ENCODE results near the gene THSD7A.
"Not testable (repeated sequence)": the region's sequence is repeated elsewhere in the genome, so short reads cannot be mapped to it uniquely, and the experiment has no call there.

The THSD7A gene

DNA sequence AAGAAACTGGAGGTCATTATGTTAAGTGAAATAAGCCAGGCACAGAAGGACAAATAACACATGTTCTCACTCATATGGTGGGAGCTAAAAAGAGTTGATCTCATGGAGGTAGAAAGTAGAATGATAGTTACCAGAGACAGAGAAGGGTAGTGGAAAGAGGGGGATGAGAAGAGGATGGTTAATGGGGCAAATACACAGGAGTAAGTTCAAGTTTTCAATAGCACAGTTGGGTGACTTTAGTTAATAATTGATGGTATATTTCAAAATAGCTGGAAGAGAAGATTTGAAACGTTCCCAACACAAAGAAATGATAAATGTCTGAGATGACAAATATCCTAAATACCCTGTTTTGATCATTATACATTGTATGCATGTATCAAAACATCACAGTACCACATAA lies 261.8 kb downstream of the THSD7A start:
- DNase-seq, result no peak

DNA sequence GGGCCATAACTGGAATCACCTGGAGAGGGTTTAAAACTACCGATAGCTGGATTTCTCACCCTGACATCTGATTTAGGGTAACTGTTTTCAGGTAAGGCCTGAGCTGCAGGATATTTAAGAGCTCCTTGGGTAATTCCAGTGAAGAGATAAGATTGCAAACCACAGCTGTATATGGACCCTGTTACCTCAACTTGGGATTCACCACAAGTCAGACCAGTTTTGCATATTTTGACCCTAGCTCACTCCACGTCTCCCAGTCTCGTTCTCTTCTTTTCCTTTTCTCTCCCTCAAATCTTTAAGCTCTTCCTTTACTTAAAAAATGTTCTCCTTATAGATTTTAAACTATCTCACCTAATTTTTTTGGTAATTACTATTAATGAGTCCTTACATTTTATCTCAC lies 264.4 kb downstream of the THSD7A start:
- no peak for DNase-seq

DNA sequence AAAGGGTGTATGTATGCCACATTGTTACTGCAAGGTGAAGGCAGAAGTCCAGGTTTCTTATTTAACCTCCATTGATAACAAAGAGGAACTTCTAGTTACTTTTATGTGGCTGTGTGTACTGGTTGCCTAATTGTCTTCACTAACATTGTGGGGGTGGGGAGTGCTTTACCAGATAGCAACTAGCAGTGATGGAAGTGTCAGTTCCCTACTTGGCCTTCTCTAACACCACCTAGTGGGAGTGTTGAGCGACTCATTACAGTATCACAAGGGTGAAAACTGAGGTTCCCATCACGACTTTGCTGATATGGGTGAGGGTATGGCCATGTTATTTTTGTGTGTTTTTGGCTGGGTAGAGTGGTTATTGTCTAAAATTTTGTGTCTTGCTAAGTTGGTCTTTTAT lies 274.4 kb downstream of the THSD7A start:
- DNase-seq, result peak; percentile 86

DNA sequence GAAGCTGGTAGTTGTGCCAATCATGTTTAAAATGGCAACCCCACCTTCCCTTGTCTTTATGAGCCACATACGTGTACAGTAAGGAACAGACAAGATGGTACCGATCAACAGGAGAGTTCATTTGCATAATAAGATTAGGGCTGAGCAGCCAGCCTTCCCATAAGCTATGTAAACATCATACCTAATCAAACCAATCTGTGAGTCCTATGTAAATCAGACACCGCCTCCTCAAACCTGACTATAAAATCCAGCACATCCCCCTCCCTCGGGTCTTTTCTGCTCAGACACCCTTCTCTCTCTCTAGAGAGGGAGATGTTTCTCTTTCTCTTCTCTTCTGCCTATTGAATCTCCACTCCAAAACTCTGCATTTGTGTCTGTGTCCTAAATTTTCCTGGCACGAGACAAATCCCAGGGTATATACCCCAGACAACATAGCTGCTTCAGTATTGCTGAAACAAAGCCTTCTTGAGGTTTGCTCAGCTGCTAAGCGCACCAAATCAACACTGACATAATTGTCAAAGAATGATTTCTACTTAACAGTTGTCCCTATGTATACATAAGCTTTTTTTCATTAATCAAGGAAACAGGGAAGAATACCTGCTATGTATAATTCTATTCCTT lies 279.2 kb downstream of the THSD7A start:
- peak; percentile 85 for DNase-seq

DNA sequence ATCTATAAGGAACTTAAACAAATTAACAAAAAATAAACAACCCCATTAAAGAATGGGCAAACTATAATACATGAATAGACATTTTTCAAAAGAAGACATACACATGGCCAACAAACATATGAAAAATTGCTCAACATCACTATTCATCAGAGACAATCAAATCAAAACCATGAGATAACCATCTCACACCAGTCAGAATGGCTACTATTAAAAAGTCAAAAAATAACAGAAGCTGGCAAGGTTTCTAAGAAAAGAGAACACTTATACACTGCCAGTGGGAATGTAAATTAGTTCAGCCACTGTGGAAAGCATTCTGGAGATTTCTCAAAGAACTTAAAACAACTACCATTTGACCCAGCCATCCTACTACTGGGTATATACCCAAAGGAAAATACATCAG lies 280.5 kb downstream of the THSD7A start:
- DNase-seq, result no peak

DNA sequence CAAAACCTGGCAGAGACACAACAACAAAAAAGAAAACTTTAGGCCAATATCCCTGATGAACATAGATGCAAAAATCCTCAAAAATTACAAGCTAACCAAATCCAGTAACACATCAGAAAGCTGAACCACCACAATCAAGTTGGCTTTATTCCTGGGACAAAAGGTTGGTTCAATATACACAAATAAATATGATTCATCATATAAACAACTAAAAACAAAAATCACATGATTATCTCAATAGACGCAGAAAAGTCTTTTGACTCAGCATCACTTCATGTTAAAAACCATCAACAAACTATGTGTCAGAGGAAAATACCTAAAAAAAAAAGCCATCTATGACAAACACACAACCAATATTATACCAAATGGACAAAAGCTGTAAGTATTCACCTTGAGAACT lies 283.5 kb downstream of the THSD7A start:
- peak; percentile 53 for DNase-seq

DNA sequence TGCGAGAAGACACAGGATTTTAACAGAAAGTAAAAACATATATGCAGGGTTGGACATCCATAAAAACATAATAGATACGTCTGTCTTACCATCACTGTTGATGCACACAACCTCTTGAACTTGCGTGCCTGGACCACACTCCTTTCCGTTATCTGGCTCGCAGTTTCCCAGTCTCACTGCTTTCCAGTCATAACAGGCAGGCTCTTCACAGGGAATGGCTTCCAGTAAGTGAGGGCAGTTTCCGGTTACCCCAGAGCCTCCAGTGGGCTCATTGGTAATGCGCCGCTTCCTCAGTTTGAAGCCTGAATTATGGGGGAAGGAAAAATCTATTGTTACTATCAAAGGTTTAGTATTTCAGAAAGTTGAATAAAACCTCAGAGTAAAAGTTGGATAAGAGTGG lies 290.7 kb downstream of the THSD7A start:
- DNase-seq, result no peak

DNA sequence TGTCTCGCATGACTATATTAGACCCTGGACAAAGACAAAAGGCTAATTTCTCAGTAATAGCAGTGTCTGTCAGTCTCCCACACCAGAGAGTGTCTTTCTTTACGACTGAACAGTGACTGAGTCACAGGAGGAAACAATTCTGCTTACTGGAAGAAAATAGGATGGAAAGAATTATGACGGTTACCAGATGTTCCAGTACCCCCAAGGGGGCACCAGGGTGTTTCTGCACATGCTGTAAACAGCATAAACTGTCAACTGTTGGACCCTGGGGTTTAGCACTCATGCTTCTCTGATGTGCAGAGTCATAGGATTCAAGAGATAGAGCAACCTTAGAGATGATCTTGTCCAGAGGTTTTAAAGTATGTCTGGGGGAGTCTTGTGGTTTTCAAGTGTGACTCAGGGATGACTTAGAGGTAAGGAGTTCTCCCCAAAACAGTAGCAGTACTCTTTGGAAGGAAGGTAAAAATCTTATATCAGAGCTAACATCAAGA lies 291.7 kb downstream of the THSD7A start:
- no peak for DNase-seq

DNA sequence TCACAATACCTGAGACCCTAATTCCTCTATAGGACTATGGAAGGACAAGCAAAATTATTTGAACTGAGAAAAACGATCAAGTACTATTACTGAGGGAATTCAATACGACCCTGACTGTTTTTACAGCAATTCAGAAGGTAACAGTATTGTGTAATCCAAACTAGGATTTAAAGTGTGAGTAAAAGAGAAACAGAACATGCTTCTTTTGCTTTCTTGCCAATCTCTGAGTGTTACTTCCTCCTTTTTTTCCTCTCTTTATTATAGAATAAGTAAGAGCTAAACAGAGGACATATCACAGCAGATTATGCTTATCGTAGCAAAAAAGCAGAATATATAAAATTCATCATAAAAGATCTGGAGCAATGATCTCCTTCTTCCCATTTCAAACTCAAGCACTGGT lies 292.1 kb downstream of the THSD7A start:
- no peak for DNase-seq

DNA sequence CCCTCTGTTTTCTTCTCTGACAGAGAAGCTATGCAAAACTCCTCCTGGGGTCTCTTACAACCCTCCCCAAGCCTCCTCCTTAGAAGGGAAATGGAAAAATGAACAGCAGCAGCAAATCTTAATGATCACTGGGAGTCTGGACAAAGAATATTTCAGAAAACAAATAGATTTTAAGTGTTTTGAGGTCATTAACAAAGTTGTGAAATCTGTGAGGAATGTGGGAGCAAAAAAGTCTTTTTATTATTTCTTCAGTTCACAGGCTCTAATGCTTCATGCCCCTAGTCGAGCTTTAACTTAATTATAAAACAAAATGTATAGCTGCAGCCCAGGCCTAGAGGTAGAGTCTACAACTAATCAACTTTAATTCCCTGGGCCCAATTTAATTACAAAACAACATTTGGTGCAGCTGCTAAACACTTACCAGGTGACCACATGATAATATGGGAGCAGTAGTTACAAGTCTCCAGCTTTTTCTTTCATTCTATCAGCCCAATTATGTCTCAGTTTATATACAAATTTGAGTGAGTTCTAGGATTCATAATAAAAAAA lies 293.2 kb downstream of the THSD7A start:
- no peak for DNase-seq

DNA sequence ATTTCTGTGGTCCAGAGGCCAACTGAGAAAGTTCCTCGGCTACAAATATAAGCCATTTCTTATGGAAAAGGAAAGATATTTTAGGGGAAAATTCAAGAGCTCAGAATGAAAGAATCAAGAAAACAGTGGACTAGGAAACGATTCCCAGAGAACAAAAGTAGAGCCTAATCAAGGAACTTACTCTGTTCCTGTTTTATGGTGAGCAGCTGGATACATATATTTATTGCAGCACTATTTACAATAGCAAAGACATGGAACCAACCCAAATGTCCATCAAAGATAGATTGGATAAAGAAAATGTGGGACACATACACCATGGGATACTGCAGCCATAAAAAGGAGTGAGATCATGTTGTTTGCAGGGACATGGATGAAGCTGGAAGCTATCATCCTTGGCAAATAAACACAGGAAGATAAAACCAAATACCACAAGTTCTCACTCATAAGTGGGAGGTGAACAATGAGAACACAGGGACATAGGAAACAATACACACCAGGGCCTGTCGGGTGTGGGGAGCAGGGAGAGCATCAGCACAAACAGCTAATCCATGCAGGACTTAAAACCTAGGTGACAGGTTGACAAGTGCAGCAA lies 298.7 kb downstream of the THSD7A start:
- peak; percentile 70 for DNase-seq

DNA sequence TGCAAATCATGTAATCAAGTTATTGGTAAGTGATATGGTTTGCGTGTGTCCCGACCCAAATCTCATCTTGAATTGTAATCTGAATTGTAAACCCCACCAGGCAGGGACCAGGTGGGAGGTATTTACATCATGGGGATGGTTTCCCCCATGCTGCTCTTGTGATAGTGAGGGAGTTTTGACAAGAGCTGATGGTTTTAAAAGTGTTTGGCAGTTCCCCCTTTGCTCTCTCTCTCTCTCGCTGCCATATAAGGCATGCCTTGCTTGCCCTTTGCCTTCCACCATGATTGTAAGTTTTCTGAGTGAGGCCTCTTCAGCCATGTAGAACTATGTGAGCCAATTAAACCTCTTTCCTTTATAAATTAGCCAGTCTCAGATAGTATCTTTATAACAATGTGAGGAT lies 302.6 kb downstream of the THSD7A start:
- DNase-seq, result no peak

DNA sequence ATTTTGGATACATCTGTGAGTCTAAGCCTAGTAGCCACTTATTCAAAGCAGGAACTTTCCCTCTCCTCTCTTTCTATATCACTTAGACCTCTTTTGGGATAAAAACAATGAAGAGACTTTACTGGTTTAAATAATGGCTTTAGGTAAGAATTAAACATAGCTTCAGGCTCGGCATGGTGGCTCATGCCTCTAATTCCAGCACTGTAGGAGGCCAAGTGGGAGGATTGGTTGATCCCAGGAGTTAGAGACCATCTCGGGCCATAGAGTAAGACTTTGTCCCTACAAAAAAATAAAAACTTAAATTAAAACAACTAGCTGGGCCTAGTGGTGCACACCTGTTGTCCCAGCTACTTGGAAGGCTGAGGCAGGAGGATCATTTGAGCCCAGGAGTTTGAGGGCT lies 304.3 kb downstream of the THSD7A start:
- no peak for DNase-seq

DNA sequence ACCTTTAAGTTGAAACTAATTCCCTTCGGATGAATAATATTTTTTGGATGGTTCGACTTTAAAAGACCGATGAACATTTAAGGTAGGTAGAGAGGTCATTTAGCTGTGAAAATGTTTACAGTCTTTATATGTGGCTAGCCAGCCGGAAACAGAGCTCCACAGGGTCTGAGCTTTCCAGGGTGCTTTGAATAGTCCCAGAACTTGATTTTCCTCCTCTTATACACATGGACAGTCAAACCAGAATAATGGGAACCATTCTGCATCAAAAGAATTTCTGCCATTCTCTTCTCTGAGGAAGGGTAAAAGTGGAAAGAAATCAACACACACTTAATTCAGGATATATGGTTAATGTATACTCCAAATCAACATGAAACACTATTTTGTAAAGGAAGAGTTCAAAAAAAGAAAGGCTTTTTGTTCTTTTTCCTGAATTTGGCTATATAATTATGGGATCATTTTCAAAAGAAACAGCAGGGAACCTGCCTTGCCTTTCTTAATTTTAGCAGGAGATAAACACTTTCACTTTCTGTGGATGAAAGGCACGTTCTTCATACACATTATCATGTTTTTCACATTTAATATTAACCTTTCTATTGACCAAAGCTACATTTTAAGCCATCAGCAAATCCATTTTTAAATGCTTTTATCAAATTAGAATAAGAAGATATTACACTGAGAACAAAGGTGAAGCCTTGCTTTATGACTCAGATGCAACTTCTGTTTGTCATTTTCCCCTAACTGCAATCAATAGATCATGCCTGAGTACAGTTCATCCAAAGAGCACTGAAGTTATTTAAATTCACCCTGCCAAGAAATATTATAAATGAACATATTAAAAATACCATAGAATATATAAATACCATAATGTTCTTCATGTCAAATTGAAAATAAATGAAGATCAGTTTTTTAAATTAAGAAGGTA lies 307.3 kb downstream of the THSD7A start:
- DNase-seq, result no peak

DNA sequence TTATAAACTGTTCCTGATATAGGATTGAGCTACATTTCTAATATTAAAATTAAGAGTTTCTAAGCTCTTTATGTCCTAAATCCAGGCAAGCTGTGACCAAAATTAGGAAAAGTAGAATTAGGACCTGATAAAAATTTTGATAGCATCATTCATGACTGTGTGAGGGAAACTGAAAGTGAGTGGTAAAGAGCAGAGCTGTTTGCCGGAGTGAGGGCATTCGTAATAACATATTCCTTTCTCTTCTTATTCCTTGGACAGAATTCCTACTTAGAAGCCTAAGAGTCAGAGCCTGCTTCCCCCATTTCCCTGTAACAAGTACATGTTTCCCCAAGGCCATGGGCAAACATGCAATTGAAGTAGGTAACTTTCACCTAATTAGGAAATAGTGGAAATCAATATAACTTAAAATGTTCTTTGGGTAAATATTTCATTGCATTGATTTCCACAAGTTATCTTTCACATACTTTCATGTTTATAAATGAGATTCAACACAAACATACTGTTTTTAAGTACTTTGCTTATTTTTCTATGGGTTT lies 310.0 kb downstream of the THSD7A start:
- not testable (repeated sequence) for DNase-seq

DNA sequence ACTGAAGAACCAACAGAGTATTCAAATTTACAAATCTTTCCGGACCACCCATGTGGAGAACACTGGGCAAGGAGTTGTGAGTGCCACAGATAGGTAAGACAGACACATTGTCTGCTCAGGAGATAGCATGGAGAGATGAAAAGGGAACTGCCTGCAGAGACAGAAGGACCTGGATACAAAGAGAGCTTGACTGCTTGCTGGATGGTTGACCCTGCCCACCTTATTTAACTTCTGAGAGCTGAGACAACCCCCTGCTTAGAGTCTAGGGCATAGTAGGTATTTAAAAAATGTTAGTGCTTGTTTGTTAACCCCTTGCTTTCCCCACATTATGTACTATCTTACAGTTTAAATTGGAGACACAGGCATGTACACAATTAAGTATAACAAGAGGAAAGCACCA lies 314.1 kb downstream of the THSD7A start:
- no peak for DNase-seq

DNA sequence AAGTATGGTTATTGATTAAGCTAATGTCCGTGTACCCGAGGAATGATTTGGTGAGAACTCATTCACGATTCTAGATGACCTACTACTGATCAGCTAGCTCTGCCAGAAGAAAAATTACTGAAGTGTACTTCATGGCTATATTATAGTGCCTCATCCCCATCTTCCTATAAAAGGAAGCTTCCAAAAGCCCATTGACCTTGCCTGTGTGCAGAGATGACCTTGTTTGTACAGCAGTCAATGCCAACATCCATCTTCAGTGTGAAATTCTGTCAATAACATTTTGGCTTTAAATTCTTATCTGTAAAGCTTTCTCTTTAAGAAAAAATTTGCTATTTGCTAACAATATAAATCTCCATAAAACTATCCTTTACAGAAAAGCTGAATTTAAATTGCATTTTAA lies 315.7 kb downstream of the THSD7A start:
- DNase-seq, result no peak

DNA sequence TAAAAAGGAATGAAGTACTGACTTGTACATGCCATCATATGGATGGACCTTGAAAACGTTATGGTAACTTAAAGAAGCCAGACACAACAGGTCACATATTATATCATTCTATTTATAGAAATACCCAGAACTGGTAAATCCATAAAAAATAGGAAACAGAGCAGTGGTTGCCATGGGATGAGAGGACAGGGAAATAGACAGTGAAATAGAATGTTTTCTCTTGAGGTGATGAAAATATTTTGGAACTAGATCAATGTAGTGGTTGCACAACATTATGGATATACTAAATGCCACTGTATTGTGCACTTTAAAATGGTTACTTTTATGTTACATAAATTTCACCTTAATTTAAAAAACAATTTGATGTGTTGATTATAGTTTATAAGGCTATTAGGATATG lies 318.5 kb downstream of the THSD7A start:
- DNase-seq, result no peak

DNA sequence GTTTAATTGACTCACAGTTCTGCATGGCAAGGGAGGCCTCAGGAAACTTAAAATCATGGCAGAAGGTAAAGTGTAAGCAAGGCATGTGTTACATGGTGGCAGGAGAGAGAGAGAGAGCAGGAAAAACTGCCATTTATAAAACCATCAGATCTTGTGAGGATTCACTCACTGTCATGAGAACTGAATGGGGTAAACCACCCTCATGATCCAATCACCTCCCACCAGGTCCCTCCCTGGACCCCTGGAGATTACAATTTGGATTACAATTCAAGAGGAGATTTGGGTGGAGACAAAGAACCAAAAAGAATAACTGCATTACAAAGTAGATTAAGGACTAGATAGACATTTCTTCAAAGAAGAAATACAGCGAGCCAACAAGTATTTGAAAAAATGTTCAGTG lies 324.1 kb downstream of the THSD7A start:
- DNase-seq, result no peak

DNA sequence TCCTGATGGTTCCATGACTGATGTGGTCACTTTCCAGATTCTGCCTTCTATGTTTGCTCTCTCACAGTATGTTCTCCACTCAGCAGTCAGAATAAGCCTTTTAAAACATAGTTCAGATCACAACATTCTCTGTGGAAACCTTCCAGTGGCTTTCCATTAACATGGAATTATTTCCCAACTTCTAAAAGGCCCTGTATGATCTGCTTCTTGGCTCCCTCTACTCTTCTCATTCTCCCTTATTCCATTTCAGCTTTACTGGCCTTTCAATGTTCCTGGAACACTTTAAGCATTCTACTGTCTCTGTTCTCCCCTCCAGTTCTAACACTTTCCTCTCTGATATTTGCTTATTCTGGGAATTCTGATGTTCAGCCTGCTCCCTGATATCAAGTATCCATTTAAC lies 325.6 kb downstream of the THSD7A start:
- DNase-seq, result no peak

DNA sequence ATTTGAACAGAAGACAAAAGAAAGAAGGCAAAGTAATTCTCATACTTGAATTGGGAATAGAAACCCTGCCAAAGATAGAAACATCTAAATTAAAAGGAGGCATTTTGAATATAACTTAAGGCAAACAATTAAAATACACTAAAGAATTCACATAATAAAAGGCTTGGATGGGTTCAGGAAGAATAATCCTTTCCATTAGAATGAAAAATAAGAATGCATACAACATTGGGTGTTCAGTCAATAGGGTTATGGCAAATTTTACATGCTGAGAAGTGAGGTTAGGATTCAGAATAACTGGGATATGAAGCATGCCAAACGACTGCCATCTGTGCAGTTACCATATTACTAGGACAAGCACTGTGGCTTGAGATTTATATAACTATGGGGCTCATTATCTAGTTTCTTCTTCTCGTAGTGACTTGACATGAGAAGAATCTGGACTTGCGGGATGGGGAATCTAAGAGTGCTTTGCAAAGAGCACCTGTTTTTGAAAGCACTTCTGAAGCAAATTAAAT lies 326.5 kb downstream of the THSD7A start:
- no peak for DNase-seq

DNA sequence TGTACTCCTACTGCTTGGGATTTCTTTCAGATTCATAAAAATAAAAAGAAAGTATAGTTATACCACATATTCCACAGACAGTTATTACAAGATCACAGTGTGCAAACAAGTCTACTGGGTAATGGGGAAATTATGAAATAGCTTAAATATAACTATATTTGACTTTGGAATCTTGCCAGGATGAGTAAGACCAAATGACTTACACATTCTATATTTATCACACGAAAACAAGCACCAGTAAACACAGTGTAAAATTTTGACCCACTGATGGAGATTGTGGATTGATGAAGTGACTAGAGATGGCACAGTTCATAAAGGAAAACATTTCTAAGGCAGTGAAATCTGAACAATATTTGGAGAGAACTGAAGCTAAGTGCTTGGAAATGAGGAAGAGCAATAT lies 339.7 kb downstream of the THSD7A start:
- no peak for DNase-seq

DNA sequence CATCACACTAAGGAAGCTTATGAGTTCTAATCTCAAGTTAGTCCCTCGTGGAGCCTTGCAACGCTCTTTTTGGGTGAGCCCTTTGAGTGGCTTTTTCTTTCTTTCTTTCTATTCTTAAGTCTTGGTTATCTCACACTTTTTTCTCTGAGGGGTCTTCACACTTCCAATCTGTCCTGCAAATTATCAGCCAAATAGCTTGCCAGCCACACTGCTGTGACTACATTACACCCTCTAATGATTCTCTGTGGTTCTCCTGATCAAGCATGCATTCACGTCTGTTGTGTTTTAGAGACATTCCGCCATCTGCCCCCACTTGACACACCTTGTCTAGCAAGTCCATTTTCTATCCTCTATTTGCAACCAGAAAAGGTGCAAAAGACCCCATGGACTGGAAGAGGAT lies 340.2 kb downstream of the THSD7A start:
- DNase-seq, result no peak

All from DMS53 (cell line).